ENCODE results near the gene TRDN.
"Not testable (repeated sequence)": the region's sequence is repeated elsewhere in the genome, so short reads cannot be mapped to it uniquely, and the experiment has no call there.

DNA sequence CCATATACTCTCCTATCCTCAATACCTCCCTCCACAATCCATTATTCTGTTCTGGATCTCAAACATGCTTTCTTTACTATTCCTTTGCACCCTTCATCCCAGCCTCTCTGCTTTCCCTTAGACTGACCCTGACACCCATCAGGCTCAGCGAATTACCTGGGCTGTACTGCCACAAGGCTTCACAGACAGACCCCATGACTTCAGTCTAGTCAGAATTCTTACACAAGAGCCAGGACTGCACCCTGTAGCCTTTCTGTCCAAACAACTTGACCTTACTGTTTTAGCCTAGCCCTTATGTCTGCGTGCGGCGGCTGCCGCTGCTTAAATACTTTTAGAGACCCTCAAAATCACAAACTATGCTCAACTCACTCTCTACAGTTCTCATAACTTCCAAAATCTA is 76.9 kb downstream of the TRDN start:
- TF ChIP-seq, protein P1, sequence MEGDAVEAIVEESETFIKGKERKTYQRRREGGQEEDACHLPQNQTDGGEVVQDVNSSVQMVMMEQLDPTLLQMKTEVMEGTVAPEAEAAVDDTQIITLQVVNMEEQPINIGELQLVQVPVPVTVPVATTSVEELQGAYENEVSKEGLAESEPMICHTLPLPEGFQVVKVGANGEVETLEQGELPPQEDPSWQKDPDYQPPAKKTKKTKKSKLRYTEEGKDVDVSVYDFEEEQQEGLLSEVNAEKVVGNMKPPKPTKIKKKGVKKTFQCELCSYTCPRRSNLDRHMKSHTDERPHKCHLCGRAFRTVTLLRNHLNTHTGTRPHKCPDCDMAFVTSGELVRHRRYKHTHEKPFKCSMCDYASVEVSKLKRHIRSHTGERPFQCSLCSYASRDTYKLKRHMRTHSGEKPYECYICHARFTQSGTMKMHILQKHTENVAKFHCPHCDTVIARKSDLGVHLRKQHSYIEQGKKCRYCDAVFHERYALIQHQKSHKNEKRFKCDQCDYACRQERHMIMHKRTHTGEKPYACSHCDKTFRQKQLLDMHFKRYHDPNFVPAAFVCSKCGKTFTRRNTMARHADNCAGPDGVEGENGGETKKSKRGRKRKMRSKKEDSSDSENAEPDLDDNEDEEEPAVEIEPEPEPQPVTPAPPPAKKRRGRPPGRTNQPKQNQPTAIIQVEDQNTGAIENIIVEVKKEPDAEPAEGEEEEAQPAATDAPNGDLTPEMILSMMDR (IDR thresholded peaks at IDR 0.05), result not testable (repeated sequence)
- not testable (repeated sequence) for TF ChIP-seq POLR2A, POLR2AphosphoS5 (IDR thresholded peaks at IDR 0.05)
